HEK293 (cell line): Measurements from ENCODE around the gene NEIL3.
A peak's percentile ranks its signal among the peaks of the same experiment; 100 is the strongest.

Experiments used
- CTCF ChIA-PET: fragments of 350-600 bp; formaldehyde crosslinking; extraction: SDS; loops from one replicate; lab custom pipeline; 2021; ENCODE audit warnings: antibody characterized with exemption; lab: Yijun Ruan, JAX
- POLR2A ChIA-PET: fragments of 300-600 bp; formaldehyde crosslinking; extraction: SDS; loops from one replicate; lab custom pipeline; 2020; ENCODE audit warnings: antibody characterized with exemption, inconsistent platforms; lab: Yijun Ruan, JAX
- H3K27ac ChIP-seq: fragments of 200-500 bp; sonication (Bioruptor generic); 2 replicates; pipeline ENCODE4 v1.5.1; 2014; ENCODE audit warnings: low read depth, low read length, control low read depth, inconsistent platforms; ENCODE audit errors: extremely low read depth
- H3K36me3 ChIP-seq, 2 experiments: fragments of 200-500 bp in 1 of 2; sonication (Bioruptor generic) in 1 of 2; 1 replicate in 1 of 2; 2 replicates in 1 of 2; pipeline ENCODE4 v1.5.1; 2014 to 2017; ENCODE audit warnings: inconsistent platforms in 2 of 2, low read length in 2 of 2; ENCODE audit not compliant: control insufficient read depth in 2 of 2, insufficient read depth in 1 of 2
- H3K4me1 ChIP-seq: fragments of 200-500 bp; sonication (Bioruptor generic); 2 replicates; pipeline ENCODE4 v1.5.1; 2014; ENCODE audit warnings: mild to moderate bottlenecking, low read length, inconsistent platforms; ENCODE audit not compliant: control insufficient read depth, insufficient read depth
- H3K4me3 ChIP-seq: 2 replicates; pipeline ENCODE4 v1.5.1; 2011; ENCODE audit warnings: low read depth, mild to moderate bottlenecking, control low read depth, low read length, moderate library complexity
- H3K9me3 ChIP-seq: fragments of 200-500 bp; sonication (Bioruptor generic); 2 replicates; pipeline ENCODE4 v1.5.1; 2014; ENCODE audit warnings: low read depth, low read length, inconsistent platforms; ENCODE audit not compliant: control insufficient read depth, insufficient read depth
- FEZF1 ChIP-seq: fragments of 450-650 bp; formaldehyde crosslinking; IDR thresholded peaks from 2 replicates; pipeline ENCODE4 v1.5.1; 2016; ENCODE audit warnings: missing biosample characterization, missing genetic modification characterization
- GLIS1 ChIP-seq: fragments of 450-650 bp; formaldehyde crosslinking; IDR thresholded peaks from 2 replicates; pipeline ENCODE4 v1.5.1; 2016; ENCODE audit warnings: missing biosample characterization, missing genetic modification characterization
- MZF1 ChIP-seq: fragments of 450-650 bp; formaldehyde crosslinking; IDR thresholded peaks from 2 replicates; pipeline ENCODE4 v1.5.1; 2017; ENCODE audit warnings: missing biosample characterization, missing genetic modification characterization, borderline replicate concordance
- PRDM4 ChIP-seq: fragments of 450-650 bp; formaldehyde crosslinking; IDR thresholded peaks from 2 replicates; pipeline ENCODE4 v1.5.1; 2017; ENCODE audit warnings: missing biosample characterization, missing genetic modification characterization
- PRDM6 ChIP-seq: fragments of 450-650 bp; formaldehyde crosslinking; IDR thresholded peaks from 2 replicates; pipeline ENCODE4 v1.5.1; 2017; ENCODE audit warnings: missing biosample characterization, missing genetic modification characterization
- TRIM28 ChIP-seq: IDR thresholded peaks from 2 replicates; pipeline ENCODE4 v1.6.1; 2011; ENCODE audit warnings: low read length, control low read depth, borderline replicate concordance
- ZFHX2 ChIP-seq: fragments of 450-650 bp; formaldehyde crosslinking; conservative IDR thresholded peaks from 2 replicates; pipeline ENCODE4 v1.5.1; 2016; ENCODE audit warnings: missing biosample characterization, missing genetic modification characterization
- ZNF121 ChIP-seq: fragments of 450-650 bp; formaldehyde crosslinking; IDR thresholded peaks from 2 replicates; pipeline ENCODE4 v1.5.1; 2016; ENCODE audit warnings: missing biosample characterization, missing genetic modification characterization
- ZNF37A ChIP-seq: fragments of 450-650 bp; IDR thresholded peaks from 2 replicates; pipeline ENCODE4 v1.5.1; 2018; ENCODE audit warnings: missing biosample characterization, missing genetic modification characterization
- ZNF449 ChIP-seq: fragments of 450-650 bp; formaldehyde crosslinking; IDR thresholded peaks from 2 replicates; pipeline ENCODE4 v1.5.1; 2017; ENCODE audit warnings: missing biosample characterization, mild to moderate bottlenecking, missing genetic modification characterization, moderate library complexity
- ZNF514 ChIP-seq: fragments of 450-650 bp; formaldehyde crosslinking; IDR thresholded peaks from 2 replicates; pipeline ENCODE4 v1.5.1; 2016; ENCODE audit warnings: missing biosample characterization, missing genetic modification characterization
- ZNF670 ChIP-seq: fragments of 450-650 bp; formaldehyde crosslinking; IDR thresholded peaks from 2 replicates; pipeline ENCODE4 v1.5.1; 2016; ENCODE audit warnings: missing biosample characterization, missing genetic modification characterization, low read depth
- ZNF704 ChIP-seq: fragments of 450-650 bp; formaldehyde crosslinking; IDR thresholded peaks from 2 replicates; pipeline ENCODE4 v1.5.1; 2016; ENCODE audit warnings: missing biosample characterization, missing genetic modification characterization
- ZNF747 ChIP-seq: fragments of 450-650 bp; formaldehyde crosslinking; IDR thresholded peaks from 2 replicates; pipeline ENCODE4 v1.5.1; 2016; ENCODE audit warnings: missing biosample characterization, missing genetic modification characterization

The NEIL3 gene

GRCh38 chr4:177321647-177322046 lies 12.0 kb downstream of the NEIL3 start:
- ChIA-PET POLR2A (interaction anchor here (1.1 kb wide), 1 partner anchor 11 kb away, joined by 3 read pairs; no protein-coding TSS in a partner anchor), CTCF (interaction anchor here (0.6 kb wide), 1 partner anchor 1155 kb away, joined by 3 read pairs; no protein-coding TSS in a partner anchor)
- Histone ChIP-seq H3K9me3 (no peaks in the 10 kb centered on the region), H3K4me3 (no peak overlapping the region), H3K36me3 (peaks cover 0 to 24% of the 10 kb centered on the region in 2 experiments; a peak in 1 of 3 replicates), H3K27ac (no peak overlapping the region), H3K4me1 (peaks cover 12% of the 10 kb centered on the region)
- TF ChIP-seq PRDM4, result peak; percentile 67; the same call in 1 of the 2 replicates
- TF ChIP-seq ZNF670, result no peak

- peaks cover 0 to 29% of the 10 kb centered on the region in 2 experiments; a peak in 1 of 3 replicates for H3K36me3 ChIP-seq
- ChIA-PET CTCF (interaction anchor here (0.6 kb wide), 2 partner anchors 73 to 1156 kb away, joined by 3 to 4 read pairs; no protein-coding TSS in a partner anchor), POLR2A (interaction anchor here (1.1 kb wide), 1 partner anchor 12 kb away, joined by 3 read pairs; no protein-coding TSS in a partner anchor)
- no peak overlapping the region for H3K4me3 ChIP-seq
- H3K9me3 ChIP-seq, result no peaks in the 10 kb centered on the region
- no peak overlapping the region for H3K27ac ChIP-seq
- no peak for TF ChIP-seq PRDM6 (tag by site-specific recombination)
- no peak for TF ChIP-seq ZFHX2 (tag by site-specific recombination)
- TF ChIP-seq ZNF747, result no peak
- no peak for TF ChIP-seq ZNF37A
- TF ChIP-seq GLIS1 (tag by site-specific recombination), result no peak
- TF ChIP-seq ZNF514 (tag by site-specific recombination), result no peak
- no peak for TF ChIP-seq MZF1
- no peak for TF ChIP-seq FEZF1
- no peak for TF ChIP-seq TRIM28
- TF ChIP-seq PRDM4, result no peak
- no peak for TF ChIP-seq ZNF121 (tag by site-specific recombination)
- TF ChIP-seq ZNF449 (tag by site-specific recombination), result no peak
- H3K4me1 ChIP-seq, result peaks cover 12% of the 10 kb centered on the region
Observed at GRCh38 chr4:177322266-177322665, 12.6 kb downstream of the NEIL3 start.

- Histone ChIP-seq H3K36me3 (peaks cover 0 to 30% of the 10 kb centered on the region in 2 experiments; a peak in 1 of 3 replicates), H3K4me1 (peaks cover 12% of the 10 kb centered on the region), H3K4me3 (no peak overlapping the region), H3K9me3 (no peaks in the 10 kb centered on the region), H3K27ac (no peak overlapping the region)
- TF ChIP-seq ZNF704 (tag by site-specific recombination) (no peak), TRIM28 (no peak)
- POLR2A ChIA-PET, result no interaction called here
- CTCF ChIA-PET, result no interaction called here
Observed at GRCh38 chr4:177322881-177323280, 13.2 kb downstream of the NEIL3 start.
